22Rv1 (cell line): Measurements from ENCODE around the gene CMTM7.

Experiments
- ZFX ChIP-seq: fragments of 450-650 bp; IDR thresholded peaks from 2 replicates; pipeline ENCODE4 v1.6.1; 2017; ENCODE audit warnings: antibody characterized with exemption, borderline replicate concordance
- TF ChIP-seq, protein P1 (sequence below): fragments of 450-650 bp; IDR thresholded peaks from 2 replicates; pipeline ENCODE4 v1.5.1; 2017; ENCODE audit warnings: mild to moderate bottlenecking

DNA sequence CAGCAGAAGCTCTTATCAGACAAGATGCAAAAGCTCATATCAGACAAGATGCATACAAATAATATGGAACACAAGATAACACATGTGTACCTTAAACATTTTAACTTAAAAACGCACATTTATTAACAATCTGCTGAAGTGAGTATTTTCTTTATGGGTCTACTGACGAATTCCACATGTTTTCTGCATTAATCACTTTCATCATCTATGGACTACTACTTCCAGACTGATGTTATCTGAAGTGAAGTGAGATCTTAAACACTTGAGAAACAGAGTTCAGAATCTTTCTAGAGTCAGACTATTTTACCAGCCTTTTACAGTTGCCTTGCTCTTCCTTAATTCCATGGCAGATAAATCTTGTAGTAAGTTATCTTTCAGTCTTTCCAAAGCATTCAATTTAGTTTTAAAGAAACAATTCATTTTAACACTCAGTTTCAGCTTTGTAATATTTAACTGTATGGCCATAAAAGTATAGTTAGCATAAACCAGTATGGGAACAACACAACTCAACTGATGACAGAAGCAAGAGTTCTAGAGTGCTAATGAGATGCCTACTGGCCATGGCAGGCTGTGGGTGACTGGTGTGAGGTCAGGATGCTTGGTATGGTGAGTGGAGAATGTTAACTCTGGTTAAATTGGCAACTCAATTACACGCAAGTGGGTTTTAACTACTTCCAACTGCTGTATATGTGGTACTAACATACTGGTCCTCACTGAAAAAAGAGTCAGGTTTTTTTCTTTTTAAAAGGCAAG is 101.2 kb downstream of the CMTM7 start:
- TF ChIP-seq, protein P1, sequence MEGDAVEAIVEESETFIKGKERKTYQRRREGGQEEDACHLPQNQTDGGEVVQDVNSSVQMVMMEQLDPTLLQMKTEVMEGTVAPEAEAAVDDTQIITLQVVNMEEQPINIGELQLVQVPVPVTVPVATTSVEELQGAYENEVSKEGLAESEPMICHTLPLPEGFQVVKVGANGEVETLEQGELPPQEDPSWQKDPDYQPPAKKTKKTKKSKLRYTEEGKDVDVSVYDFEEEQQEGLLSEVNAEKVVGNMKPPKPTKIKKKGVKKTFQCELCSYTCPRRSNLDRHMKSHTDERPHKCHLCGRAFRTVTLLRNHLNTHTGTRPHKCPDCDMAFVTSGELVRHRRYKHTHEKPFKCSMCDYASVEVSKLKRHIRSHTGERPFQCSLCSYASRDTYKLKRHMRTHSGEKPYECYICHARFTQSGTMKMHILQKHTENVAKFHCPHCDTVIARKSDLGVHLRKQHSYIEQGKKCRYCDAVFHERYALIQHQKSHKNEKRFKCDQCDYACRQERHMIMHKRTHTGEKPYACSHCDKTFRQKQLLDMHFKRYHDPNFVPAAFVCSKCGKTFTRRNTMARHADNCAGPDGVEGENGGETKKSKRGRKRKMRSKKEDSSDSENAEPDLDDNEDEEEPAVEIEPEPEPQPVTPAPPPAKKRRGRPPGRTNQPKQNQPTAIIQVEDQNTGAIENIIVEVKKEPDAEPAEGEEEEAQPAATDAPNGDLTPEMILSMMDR: no peak
- TF ChIP-seq ZFX: no peak
